ENCODE measurements around the gene RCL1. TPM values are rescaled to one million over a fixed set of nuclear protein-coding genes. Genes with fewer than 3 reads are reported as not detected.
A peak's percentile ranks its signal among the peaks of the same experiment; 100 is the strongest.

The RCL1 gene
- total RNA-seq, 1 donor from 2014 or later: 28.3 TPM

DNA sequence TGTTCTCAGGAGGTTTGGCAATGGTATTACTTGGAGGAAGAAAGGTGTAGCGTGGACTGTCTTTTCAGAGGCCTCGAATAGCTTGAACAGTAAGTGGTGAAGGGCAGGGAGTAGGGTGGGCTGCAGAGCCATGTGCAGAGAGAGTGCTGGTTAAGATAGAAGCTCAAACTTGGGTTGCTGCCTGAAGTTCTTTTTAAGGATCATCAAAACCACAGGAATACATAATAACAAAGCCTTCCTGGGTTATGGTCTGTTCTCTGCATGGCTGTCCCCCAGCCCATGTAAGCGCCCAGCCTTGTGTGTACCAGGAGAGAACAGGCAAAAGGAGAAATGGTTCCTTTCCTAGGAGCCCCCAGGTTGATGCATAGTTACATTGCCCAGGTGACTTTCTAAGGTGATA is 43.9 kb downstream of the RCL1 start:
- Histone ChIP-seq H3K4me3 (no peak overlapping the region), H3K9me3 (no peaks in the 10 kb centered on the region), H3K27me3 (no peaks in the 10 kb centered on the region), H3K36me3 (peaks cover 0 to 10% of the 10 kb centered on the region in 2 donors), H3K4me1 (peaks cover 0 to 35% of the 10 kb centered on the region in 2 donors), H3K27ac (peak overlapping the region; percentile 64 to 79)
- no peak for DNase-seq (ENCODE audit: low spot score in 2 of 2)
- TF ChIP-seq, protein P1, sequence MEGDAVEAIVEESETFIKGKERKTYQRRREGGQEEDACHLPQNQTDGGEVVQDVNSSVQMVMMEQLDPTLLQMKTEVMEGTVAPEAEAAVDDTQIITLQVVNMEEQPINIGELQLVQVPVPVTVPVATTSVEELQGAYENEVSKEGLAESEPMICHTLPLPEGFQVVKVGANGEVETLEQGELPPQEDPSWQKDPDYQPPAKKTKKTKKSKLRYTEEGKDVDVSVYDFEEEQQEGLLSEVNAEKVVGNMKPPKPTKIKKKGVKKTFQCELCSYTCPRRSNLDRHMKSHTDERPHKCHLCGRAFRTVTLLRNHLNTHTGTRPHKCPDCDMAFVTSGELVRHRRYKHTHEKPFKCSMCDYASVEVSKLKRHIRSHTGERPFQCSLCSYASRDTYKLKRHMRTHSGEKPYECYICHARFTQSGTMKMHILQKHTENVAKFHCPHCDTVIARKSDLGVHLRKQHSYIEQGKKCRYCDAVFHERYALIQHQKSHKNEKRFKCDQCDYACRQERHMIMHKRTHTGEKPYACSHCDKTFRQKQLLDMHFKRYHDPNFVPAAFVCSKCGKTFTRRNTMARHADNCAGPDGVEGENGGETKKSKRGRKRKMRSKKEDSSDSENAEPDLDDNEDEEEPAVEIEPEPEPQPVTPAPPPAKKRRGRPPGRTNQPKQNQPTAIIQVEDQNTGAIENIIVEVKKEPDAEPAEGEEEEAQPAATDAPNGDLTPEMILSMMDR (IDR thresholded peaks at IDR 0.05): no peak
- intact Hi-C loops (cut with DNase I): loop anchor here (5.0 kb wide), 1 partner anchor 151 kb away; the partner anchor contains the start of gene JAK2

DNA sequence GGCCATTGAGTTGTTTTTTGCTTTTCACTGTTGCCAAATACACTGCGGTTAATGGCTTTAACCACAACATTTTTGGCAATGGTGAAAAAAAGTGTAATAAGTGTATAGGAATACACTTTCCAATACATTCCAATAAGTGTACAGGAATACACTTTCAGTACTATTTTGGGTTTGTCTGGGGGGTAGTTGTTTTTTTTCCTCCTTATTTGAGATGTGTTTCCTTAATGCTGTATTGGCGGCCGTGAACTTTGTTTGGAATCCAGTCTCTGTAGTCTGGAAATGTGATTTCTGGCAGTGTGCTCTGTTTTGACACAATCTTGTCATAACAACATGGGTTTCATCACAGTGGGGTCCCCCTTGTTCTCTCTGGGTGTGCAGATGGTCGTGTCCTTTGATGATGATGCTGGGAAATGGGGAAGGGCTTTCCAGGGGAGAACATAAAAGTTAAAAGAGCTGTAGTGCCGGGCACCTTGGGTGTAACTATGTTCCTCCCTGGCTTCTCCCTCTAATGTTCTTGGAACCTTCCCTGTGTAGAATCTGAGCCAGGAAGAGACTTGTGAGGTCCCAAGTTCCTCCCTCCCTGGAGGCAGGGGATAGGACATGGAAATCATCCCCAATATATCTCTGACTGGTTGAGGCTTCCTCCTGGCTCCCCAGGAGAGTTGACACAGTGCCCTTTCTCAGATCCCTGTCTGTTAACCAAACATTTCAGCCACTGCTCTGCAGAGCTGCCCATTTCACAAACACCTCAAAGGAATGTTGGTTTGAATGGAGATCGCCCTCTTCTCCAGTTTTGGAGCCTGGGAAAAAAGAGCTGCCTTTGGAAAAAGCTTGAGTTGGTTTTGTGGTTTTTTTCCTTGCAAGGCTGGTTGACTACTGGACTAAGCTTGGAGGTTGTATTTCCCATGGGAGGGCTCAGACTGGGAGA is 44.8 kb downstream of the RCL1 start:
- intact Hi-C loops (cut with DNase I): loop anchor here (5.0 kb wide), 1 partner anchor 150 kb away; the partner anchor contains the start of gene JAK2
- Histone ChIP-seq H3K27ac (peak overlapping the region; percentile 64 to 79), H3K4me3 (no peak overlapping the region), H3K9me3 (no peaks in the 10 kb centered on the region), H3K4me1 (peaks cover 0 to 35% of the 10 kb centered on the region in 2 donors), H3K27me3 (no peaks in the 10 kb centered on the region), H3K36me3 (peaks cover 7 to 10% of the 10 kb centered on the region in 2 donors)
- TF ChIP-seq, protein P1 (IDR thresholded peaks at IDR 0.05): no peak
- no peak for DNase-seq (ENCODE audit: low spot score in 2 of 2)

DNA sequence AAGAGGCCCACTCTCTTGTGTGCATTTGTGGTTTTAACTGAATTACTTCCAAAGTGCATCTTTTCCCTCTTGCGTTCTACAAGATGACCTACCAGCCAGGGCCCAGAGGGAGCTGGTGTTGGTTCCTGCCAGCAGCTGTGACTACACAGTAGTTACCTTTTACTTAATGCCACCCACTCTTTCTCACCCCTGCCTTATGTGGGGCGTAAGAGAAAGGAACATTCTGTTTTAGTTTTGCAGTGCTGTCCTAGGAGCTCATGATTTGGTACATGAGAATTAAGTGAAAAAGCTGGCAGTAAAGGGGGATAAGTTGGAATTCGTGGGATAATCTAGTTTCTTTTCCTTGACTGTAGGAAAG is 45.4 kb downstream of the RCL1 start:
- Histone ChIP-seq H3K9me3 (no peaks in the 10 kb centered on the region), H3K27me3 (no peaks in the 10 kb centered on the region), H3K27ac (peak overlapping the region; percentile 64 to 79), H3K4me1 (peaks cover 0 to 35% of the 10 kb centered on the region in 2 donors), H3K4me3 (no peak overlapping the region), H3K36me3 (peaks cover 10% of the 10 kb centered on the region in 2 donors)
- TF ChIP-seq, protein P1 (IDR thresholded peaks at IDR 0.05): no peak
- intact Hi-C loops (cut with DNase I): loop anchor here (5.0 kb wide), 1 partner anchor 149 kb away; the partner anchor contains the start of gene JAK2
- DNase-seq (ENCODE audit: low spot score in 2 of 2): peak in 1 of 2 donors; percentile 73

DNA sequence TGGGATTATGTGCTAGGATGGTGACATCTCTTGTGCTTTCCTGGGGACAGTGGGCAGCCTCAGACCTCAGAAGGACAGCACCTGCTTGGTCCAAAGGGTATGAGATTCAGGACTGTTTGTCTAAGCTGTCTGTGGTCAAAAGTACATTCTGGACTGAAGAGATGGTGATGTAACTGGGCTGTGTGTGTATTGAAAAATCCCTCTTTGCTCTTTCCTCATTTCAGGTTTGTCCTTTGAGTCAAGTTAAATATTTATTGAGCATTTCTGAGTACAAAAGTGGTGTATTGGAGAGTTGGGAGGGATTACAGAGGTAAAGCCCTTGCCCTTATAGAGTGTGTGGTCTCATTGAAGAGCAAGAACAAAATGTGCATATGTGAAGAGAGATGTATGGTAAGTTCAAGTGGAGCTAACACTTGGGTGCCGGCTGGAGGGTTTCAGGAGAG is 46.7 kb downstream of the RCL1 start:
- Histone ChIP-seq H3K4me1 (peaks cover 0 to 32% of the 10 kb centered on the region in 2 donors), H3K4me3 (no peak overlapping the region), H3K27me3 (no peaks in the 10 kb centered on the region), H3K36me3 (peaks cover 7 to 11% of the 10 kb centered on the region in 2 donors), H3K9me3 (no peaks in the 10 kb centered on the region), H3K27ac (peak overlapping the region in 1 of 2 donors; percentile 79)
- intact Hi-C loops (cut with DNase I): loop anchor here (5.0 kb wide), 1 partner anchor 148 kb away; the partner anchor contains the start of gene JAK2
- DNase-seq (ENCODE audit: low spot score in 2 of 2): no peak
- TF ChIP-seq, protein P1 (IDR thresholded peaks at IDR 0.05): no peak

DNA sequence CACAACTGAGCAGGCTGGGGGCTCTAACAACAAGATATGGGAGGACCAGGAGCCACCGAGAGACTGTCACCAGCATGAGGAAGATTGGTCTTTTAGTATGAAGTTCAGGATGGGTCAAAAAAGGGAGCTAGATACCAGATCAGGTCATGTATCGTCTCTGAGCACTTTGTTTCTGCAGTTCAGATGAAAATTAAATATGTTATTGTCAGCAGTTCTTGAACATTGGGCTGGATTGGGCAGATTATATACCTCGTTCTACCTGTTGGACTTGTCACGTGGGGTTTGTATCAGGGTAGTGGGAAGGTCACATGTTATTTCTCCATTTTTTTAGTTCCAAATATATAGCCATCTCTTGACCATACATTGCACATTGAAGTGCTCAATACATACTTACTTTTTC is 47.3 kb downstream of the RCL1 start:
- H3K27me3 ChIP-seq: no peaks in the 10 kb centered on the region
- no peaks in the 10 kb centered on the region for H3K9me3 ChIP-seq
- H3K4me1 ChIP-seq: peaks cover 0 to 32% of the 10 kb centered on the region in 2 donors
- H3K4me3 ChIP-seq: no peak overlapping the region
- no peak for DNase-seq (ENCODE audit: low spot score in 2 of 2)
- H3K36me3 ChIP-seq: peaks cover 12 to 17% of the 10 kb centered on the region in 2 donors
- intact Hi-C loops (cut with DNase I): no loop called here
- TF ChIP-seq, protein P1 (IDR thresholded peaks at IDR 0.05): no peak
- H3K27ac ChIP-seq: peak overlapping the region in 1 of 2 donors; percentile 79
